SJSA1 (cell line): ENCODE measurements around the gene SLC15A3. TPM values are rescaled to one million over a fixed set of nuclear protein-coding genes. Genes with fewer than 3 reads are reported as not detected.

ENCODE experiments used
- DNase-seq, 2 experiments: peaks; one replicate each; pipeline ENCODE4 v3.0.0-alpha.2; 2015 to 2020; ENCODE audit warnings: low spot score in 2 of 2, low read depth in 1 of 2
- H3K27ac ChIP-seq: fragments of 250-450 bp; sonication (Bioruptor Pico); 2 replicates; pipeline ENCODE4 v1.5.1; 2020; ENCODE audit warnings: mild to moderate bottlenecking, moderate library complexity
- H3K27me3 ChIP-seq: fragments of 250-450 bp; sonication (Bioruptor Pico); replicated peaks from 2 replicates; pipeline ENCODE4 v1.5.1; 2020; ENCODE audit warnings: mild to moderate bottlenecking, moderate library complexity
- H3K36me3 ChIP-seq: fragments of 250-450 bp; sonication (Bioruptor Pico); 2 replicates; pipeline ENCODE4 v1.5.1; 2020; ENCODE audit warnings: mild to moderate bottlenecking
- H3K4me1 ChIP-seq: fragments of 250-450 bp; sonication (Bioruptor Pico); replicated peaks from 2 replicates; pipeline ENCODE4 v1.6.1; 2021; ENCODE audit warnings: mild to moderate bottlenecking
- H3K4me3 ChIP-seq: fragments of 250-450 bp; sonication (Bioruptor Pico); 2 replicates; pipeline ENCODE4 v1.5.1; 2020; ENCODE audit warnings: mild to moderate bottlenecking
- H3K9me3 ChIP-seq: fragments of 250-450 bp; sonication (Bioruptor Pico); replicated peaks from 2 replicates; pipeline ENCODE4 v1.5.1; 2020; ENCODE audit warnings: mild to moderate bottlenecking
- total RNA-seq: library from RNA; depleted of rRNA; stranded (reverse); fragments of >200 nt; shearing (Covaris generic); gene quantifications from 2 replicates; pipeline ENCODE4 v1.2.3, GENCODE V29; 2014; rRNA removed

The SLC15A3 gene
- total RNA-seq = 26.5 and 35.8 TPM in 2 replicates

DNA sequence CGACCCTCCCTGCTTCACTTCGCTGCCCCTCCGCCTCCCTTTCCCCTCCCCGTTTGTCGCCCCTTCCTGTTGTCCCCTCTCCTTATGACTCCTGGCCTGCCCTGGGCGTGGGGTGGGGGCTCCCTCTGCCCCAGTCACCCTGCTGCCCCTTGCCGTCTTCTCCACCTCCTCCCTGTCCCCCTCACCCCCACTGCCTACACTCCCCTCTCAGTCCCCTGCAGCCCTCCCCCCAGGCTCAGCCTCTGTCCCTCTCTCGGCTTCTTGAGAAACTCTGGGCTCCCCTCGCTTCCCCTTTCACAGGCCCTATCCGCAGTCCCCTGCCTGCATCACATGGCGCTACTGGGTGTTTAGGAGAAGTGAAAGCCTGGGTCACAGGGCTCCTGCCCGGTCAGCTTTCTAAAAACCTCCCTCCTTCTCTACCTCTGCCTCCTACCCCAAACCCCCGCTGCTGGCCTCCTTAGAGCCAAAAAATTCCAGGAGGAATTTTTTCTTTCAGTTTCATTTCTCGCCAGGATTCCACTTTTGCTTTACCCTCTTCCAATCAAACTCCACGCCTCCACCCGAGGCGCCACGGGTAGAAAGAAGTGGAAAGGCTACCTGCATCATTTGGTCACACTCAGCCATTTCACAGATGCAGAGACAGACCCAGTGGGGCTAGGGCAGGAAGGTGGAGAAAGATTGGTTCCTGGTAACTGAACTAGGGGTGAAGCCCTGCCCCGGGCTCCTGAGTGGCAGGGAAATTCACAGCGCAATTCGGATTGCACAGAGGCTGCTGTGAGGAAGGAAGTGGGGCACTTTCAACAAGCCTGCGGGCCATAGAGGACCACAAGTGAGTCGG lies at the start of gene SLC15A3:
Gene SLC15A3 (minus strand): TSS at position 273 of the 838 bp plus-strand sequence. CDS start 625 bp downstream, outside the sequence.
- Histone ChIP-seq H3K27ac (peak within 1 kb of the TSS; percentile 63), H3K9me3 (no peaks in the 10 kb centered on the region), H3K4me3 (peak within 1 kb of the TSS; percentile 36), H3K27me3 (no peaks in the 10 kb centered on the region), H3K36me3 (peaks cover 6% of the 10 kb centered on the region; the same call in 1 of the 2 replicates), H3K4me1 (peaks cover 30% of the 10 kb centered on the region)
- peak in 1 of 2 experiments; percentile 85 for DNase-seq

DNA sequence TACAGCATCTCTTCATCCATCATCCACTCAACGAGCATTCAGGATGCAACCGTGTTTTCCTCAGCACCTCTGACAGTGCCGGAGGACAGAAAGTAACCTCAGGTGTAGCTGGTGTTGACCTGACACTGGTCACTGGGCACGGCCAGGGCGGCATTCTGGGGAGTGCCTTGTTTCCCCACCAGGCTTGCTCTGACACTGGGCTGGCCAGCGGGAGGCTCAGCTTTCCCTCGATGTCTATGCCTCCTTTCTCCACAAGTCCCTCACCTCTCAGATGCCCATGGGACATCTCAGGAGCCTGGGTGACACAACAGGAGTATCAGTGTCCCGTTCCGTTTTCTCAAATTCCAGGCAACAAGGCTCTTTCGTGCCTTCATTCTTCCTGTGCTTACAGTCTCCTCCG lies 48.5 kb upstream of the SLC15A3 start:
- no peak overlapping the region for H3K4me3 ChIP-seq
- no peak for DNase-seq
- no peaks in the 10 kb centered on the region for H3K36me3 ChIP-seq
- H3K4me1 ChIP-seq = peaks cover 18% of the 10 kb centered on the region
- H3K27me3 ChIP-seq = no peaks in the 10 kb centered on the region; the same call in 1 of the 2 replicates
- no peak overlapping the region for H3K27ac ChIP-seq
- H3K9me3 ChIP-seq = no peaks in the 10 kb centered on the region

DNA sequence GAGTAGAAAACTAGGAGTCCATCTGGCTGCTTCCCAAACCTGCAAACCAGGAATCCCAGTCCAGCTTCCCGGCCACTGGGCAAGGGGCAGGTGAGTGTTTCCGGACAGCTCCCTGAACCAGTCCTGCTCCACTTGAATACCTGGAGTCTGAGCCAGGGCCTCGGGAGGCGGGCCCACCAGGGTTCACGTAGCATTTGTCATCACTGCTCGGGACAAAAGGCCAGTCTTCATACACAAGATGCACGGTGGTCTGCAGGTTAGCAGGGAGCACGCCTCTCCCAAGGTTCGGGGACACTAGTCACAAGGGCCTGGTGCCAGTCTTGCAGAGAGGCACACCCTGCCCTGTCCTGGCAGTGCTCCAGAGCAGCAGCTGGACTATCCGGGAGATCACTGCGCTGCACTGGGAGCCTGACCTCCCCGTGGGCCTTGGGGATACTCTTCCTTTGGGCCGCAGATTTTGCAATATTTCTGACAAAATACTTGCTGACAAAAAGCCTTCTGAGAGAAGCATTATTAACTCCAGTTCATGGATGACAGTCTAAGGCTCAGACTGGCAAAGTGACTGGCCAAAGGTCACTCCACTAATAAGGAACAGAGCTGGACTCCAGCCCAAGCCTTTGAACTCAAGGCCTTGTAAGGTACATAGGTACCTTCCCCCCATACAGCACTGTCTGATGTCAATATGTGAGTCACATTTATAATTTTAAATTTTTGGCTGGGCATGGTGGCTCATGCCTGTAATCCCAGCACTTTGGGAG lies 44.6 kb upstream of the SLC15A3 start:
- Histone ChIP-seq H3K4me3 (no peak overlapping the region), H3K36me3 (no peaks in the 10 kb centered on the region), H3K27me3 (peaks cover 8% of the 10 kb centered on the region; the same call in 1 of the 2 replicates), H3K4me1 (no peaks in the 10 kb centered on the region), H3K9me3 (no peaks in the 10 kb centered on the region), H3K27ac (no peak overlapping the region)
- no peak for DNase-seq

DNA sequence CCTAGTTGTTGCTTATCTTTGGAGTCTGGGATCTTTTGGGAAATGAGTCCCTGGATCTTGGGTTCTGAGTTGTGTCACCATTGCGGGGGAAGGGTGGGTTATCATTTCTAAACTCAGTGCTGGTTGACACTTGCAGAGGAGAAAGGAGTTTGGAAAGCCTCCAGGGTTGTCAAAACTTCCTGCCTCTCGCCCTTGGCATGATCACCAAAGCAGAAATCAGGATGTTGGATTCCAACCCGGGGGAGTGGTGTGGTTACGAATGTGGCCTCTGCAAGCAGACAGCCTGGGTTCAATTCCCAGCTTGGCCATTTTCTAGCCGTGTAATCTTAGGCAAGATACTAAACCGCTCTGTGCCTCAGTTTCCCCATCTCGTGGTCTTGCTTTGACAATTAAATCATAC lies 43.8 kb upstream of the SLC15A3 start:
- Histone ChIP-seq H3K27me3 (peaks cover 8% of the 10 kb centered on the region; the same call in 1 of the 2 replicates), H3K4me1 (no peaks in the 10 kb centered on the region), H3K9me3 (no peaks in the 10 kb centered on the region), H3K27ac (no peak overlapping the region), H3K36me3 (no peaks in the 10 kb centered on the region), H3K4me3 (no peak overlapping the region)
- no peak for DNase-seq

DNA sequence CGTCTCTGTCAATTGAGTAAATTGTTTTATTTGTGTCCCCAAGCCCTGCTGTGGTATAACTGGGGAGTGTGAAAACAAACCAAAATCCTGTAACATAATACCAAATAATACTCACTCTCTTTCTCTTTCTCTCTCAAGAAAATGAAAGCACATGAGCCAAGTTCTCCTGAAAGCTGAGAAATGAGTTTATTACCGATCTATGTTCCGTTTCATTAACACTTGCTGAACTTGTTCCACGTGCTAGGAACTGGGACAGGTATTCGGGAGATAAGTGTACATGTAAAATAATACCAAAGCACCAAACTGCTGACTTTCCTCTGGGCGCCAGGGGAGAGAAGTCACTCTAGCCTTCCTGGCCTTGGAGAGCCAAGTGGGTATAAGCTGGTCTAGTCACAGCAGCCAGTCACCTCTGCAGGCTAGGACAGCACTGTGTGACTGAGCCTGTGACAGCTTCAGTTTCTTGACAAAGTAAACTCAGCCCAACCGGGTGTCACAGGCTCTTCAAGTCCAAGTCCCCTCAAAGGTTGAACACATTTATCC lies 42.6 kb upstream of the SLC15A3 start:
- Histone ChIP-seq H3K4me1 (no peaks in the 10 kb centered on the region), H3K4me3 (no peak overlapping the region), H3K36me3 (no peaks in the 10 kb centered on the region), H3K27me3 (peaks cover 8% of the 10 kb centered on the region; the same call in 1 of the 2 replicates), H3K9me3 (no peaks in the 10 kb centered on the region), H3K27ac (no peak overlapping the region)
- no peak for DNase-seq

DNA sequence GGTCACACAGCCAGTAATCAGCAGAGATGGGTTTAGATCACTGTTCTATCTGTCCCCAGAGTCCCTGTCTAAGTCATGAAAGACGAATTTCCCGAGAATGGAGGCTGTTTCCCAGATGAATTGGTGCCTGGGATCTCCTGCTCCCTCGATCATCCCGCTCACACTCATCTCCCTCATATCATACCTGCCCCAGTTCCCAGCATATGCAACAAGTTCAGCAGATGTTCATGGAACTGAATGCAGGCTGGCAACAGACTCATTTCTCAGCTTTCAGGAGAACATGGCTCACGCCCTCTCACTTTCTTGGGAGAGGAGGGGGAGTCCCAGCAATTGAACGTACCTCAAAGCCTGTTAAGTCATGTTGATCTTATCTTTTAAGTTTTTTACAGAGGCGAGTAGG lies 41.6 kb upstream of the SLC15A3 start:
- no peak for DNase-seq
- no peak overlapping the region for H3K4me3 ChIP-seq
- H3K9me3 ChIP-seq = no peaks in the 10 kb centered on the region
- no peak overlapping the region for H3K27ac ChIP-seq
- H3K36me3 ChIP-seq = no peaks in the 10 kb centered on the region
- no peaks in the 10 kb centered on the region for H3K4me1 ChIP-seq
- peaks cover 8% of the 10 kb centered on the region; the same call in 1 of the 2 replicates for H3K27me3 ChIP-seq

DNA sequence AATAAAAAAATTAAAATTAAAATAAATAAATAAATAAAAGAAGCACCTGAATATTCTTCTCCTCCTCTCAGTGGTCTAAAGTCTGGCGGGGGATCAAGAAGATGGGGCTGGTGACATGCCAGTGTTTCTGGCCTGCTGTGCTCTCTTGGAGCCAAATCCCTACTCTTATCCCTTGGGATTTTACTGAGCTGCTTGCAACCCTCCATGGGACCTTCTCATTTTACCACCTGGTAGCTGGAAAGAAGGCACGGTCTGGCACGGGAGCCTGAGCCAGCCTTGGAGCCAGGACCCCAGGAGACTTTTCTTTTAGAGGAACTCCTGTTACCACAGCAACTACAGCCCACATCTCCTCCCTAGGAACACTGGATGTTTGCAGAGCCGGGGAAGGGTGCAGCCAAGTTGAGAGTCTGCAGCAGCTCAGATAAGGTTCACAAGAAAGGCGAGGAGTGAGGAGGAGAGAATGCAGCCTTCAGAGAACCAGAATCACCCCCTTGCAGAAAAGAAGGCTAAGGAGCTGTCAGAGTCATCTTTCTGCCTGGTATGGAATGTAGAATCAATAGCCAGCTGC lies 41.0 kb upstream of the SLC15A3 start:
- Histone ChIP-seq H3K27me3 (peaks cover 8% of the 10 kb centered on the region; the same call in 1 of the 2 replicates), H3K4me3 (no peak overlapping the region), H3K4me1 (no peaks in the 10 kb centered on the region), H3K9me3 (no peaks in the 10 kb centered on the region), H3K27ac (no peak overlapping the region), H3K36me3 (no peaks in the 10 kb centered on the region)
- no peak for DNase-seq

DNA sequence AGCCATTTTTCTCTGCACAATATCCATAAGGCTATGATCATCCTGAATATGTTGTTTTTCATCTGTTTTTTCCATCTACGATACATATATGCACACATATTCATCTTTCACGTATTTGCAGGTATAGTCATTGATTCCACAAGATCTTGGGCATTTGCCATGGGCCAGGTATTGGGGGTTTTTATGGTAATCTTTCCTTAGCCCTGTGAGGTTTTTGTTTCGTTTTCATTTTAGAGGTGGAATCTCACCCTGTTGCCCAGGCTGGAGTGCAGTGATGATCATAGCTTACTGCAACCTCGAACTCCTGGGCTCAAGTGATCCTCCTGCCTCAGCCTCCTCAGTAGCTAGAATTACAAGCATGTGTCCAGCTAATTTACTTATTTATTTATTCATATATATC lies 39.5 kb upstream of the SLC15A3 start:
- no peak overlapping the region for H3K4me3 ChIP-seq
- DNase-seq = no peak

DNA sequence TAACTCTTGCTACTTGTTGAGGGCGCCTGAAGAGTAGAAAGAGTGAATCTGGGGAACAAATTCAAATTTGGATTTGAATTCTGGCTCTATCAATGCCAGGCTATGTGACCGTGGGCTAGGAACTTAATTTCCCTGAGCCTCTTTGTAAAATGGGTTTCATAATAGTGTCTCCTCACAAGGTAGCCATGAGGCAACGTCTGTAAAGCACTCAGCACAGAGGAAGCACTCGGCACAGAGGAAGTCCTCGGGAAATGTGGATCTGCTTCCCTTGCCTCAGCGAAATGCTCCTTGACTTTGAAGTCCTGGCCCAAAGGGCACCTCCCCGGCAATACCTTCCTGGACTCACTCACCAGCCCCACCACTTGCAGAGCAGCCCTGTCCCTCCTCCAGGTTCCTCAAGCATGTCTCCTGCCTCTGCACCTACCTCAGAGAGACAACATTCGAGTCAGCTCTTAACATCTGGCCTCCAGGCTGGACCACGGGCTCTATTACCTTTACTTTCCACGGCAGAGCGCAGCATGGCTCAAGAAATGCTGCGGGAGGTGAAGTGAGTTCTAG lies 37.2 kb upstream of the SLC15A3 start:
- no peaks in the 10 kb centered on the region for H3K36me3 ChIP-seq
- H3K27ac ChIP-seq = no peak overlapping the region
- H3K4me3 ChIP-seq = no peak overlapping the region
- H3K27me3 ChIP-seq = peaks cover 6% of the 10 kb centered on the region; the same call in 1 of the 2 replicates
- no peaks in the 10 kb centered on the region for H3K9me3 ChIP-seq
- DNase-seq = no peak
- peaks cover 9% of the 10 kb centered on the region for H3K4me1 ChIP-seq

More for the DNA sequence above, 39.5 kb upstream of the SLC15A3 start:
- Histone ChIP-seq H3K9me3 (no peaks in the 10 kb centered on the region), H3K27me3 (peaks cover 8% of the 10 kb centered on the region; the same call in 1 of the 2 replicates), H3K36me3 (no peaks in the 10 kb centered on the region), H3K27ac (no peak overlapping the region), H3K4me1 (peaks cover under 1% of the 10 kb centered on the region)

DNA sequence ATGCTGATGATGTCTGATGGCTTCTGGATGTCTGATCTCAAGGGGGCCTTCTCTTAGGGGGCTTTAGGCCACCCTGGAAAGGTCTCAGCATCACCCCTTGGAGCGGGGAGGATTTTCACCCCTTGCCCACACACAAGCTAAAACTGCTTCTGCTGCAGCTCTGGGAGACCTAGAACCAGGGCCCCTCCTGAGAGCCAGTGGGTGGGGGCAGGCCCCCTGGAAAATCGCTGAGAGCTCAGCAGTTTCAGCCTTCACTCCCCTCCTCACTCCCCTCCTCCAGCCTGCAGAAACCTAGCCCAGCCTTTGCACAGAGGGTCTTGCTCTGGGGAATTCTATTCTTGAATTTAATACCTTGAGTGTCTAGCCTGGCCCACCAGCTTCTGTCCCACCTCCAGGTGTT lies 36.7 kb upstream of the SLC15A3 start:
- Histone ChIP-seq H3K4me1 (peaks cover 9% of the 10 kb centered on the region), H3K27me3 (peaks cover 8% of the 10 kb centered on the region; the same call in 1 of the 2 replicates), H3K27ac (no peak overlapping the region), H3K9me3 (no peaks in the 10 kb centered on the region), H3K4me3 (no peak overlapping the region), H3K36me3 (no peaks in the 10 kb centered on the region)
- no peak for DNase-seq

DNA sequence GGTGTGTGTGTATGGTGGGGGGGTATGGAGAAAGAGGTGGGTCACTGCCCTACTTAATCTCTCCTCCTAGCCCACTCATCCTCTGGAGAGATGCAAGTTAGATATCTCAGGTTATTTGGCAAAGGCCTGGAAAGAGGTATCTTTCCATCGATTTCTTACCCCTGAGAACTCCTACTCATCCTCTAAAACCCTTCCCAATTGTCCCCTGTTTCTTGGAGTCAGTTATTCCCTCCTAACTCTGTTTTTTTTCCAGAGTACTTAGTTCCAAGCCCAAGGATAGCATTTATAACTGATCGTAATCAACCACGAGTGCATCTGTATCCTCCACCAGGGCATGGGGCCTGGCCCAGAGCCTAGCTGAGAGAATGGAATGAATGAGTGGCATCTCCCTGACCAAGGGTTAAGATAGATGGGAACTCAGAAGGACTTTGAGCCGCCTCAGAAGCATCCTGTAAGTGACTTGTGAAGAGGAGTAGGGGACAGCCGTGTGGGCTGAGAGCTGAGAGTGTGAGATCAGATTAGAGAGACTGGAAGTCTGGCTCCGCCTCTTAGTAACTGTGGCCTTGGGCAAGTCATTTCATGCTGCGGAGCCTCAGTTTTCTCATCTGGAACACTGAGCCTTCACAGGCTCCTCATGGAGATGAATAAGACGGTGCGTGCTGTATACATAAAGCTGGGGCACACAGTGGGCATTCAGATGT lies 35.8 kb upstream of the SLC15A3 start:
- DNase-seq = no peak
- H3K4me1 ChIP-seq = peaks cover 9% of the 10 kb centered on the region
- H3K36me3 ChIP-seq = no peaks in the 10 kb centered on the region
- H3K27me3 ChIP-seq = 0 out of 2 replicates have a peak, but pooled peaks cover 4% of the 10 kb centered on the region
- H3K9me3 ChIP-seq = no peaks in the 10 kb centered on the region
- H3K4me3 ChIP-seq = no peak overlapping the region
- no peak overlapping the region for H3K27ac ChIP-seq

DNA sequence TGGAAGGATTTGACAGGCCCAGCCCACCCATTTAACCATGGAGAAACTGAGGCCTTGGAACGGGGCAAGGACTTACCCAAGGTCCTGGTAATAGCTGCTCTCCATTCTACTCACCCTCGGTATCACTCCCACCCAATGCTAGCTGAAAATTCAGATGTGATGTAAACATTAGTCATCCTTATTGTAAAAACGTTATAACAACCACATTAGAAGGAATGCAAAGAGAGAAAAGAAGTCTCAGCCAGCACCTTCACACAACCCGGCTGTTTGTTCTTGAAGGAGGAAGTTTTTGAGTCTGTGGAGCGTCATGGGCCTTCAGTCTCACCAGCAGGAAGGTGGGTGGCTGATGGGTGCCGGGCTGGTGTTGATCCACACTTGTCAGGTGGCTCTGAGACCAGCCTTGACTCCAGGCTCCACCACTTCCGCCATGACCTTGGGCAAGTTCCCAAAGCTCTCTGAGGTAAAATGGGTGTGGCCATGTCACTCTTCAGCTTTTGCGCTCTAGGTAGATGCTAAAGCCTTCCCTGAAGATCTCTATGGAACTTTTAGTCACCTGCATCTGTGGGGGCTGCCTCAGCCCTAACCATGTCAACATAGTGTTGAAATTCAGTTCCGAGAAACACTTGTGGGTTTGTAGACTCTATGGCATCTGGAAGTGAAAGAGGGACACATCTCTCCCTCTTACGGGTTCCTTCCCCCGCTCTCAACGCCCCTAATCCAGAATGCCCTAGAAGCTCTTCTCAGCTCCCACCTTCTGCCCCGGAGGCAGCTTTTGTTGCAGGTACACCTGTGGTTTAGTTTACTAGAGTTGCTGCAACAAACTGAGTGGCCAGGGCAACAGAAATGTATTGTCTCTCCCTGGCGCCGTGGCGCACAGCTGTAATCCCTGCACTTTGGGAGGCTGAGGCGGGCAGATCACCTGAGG lies 34.3 kb upstream of the SLC15A3 start:
- H3K36me3 ChIP-seq = no peaks in the 10 kb centered on the region
- H3K4me3 ChIP-seq = no peak overlapping the region
- H3K27ac ChIP-seq = no peak overlapping the region
- 0 out of 2 replicates have a peak, but pooled peaks cover 4% of the 10 kb centered on the region for H3K27me3 ChIP-seq
- no peaks in the 10 kb centered on the region for H3K9me3 ChIP-seq
- H3K4me1 ChIP-seq = peaks cover 9% of the 10 kb centered on the region
- peak in 1 of 2 experiments; percentile 54 for DNase-seq
